ENCODE measurements around the gene OR1S2.

Gene OR1S2

GRCh38 chr11:58179648-58180047 is 24.3 kb downstream of the OR1S2 start:
- no peaks in the 10 kb centered on the region for H3K4me1 ChIP-seq (ENCODE audit: control insufficient read depth, insufficient read depth, low read length)
- no peak overlapping the region for H3K4me3 ChIP-seq (ENCODE audit: low read depth, low read length)
- no peaks in the 10 kb centered on the region for H3K27me3 ChIP-seq (ENCODE audit: control insufficient read depth, insufficient read depth, low read length)
- no peaks in the 10 kb centered on the region for H3K36me3 ChIP-seq (ENCODE audit: control insufficient read depth, insufficient read depth, low read length)
- no peak overlapping the region for H3K9ac ChIP-seq (ENCODE audit: low read depth, low read length)
- no peaks in the 10 kb centered on the region for H3K9me3 ChIP-seq (ENCODE audit: control insufficient read depth, insufficient read depth, low read length)

GRCh38 chr11:58178444-58178843 is 25.5 kb downstream of the OR1S2 start:
- H3K9ac ChIP-seq (ENCODE audit: low read depth, low read length): no peak overlapping the region
- no peak overlapping the region for H3K4me3 ChIP-seq (ENCODE audit: low read depth, low read length)
- no peaks in the 10 kb centered on the region for H3K9me3 ChIP-seq (ENCODE audit: control insufficient read depth, insufficient read depth, low read length)
- no peaks in the 10 kb centered on the region for H3K4me1 ChIP-seq (ENCODE audit: control insufficient read depth, insufficient read depth, low read length)
- no peaks in the 10 kb centered on the region for H3K27me3 ChIP-seq (ENCODE audit: control insufficient read depth, insufficient read depth, low read length)
- H3K36me3 ChIP-seq (ENCODE audit: control insufficient read depth, insufficient read depth, low read length): no peaks in the 10 kb centered on the region

- Histone ChIP-seq H3K9ac (ENCODE audit: low read depth, low read length) (no peak overlapping the region), H3K27me3 (ENCODE audit: control insufficient read depth, insufficient read depth, low read length) (no peaks in the 10 kb centered on the region), H3K36me3 (ENCODE audit: control insufficient read depth, insufficient read depth, low read length) (no peaks in the 10 kb centered on the region), H3K9me3 (ENCODE audit: control insufficient read depth, insufficient read depth, low read length) (no peaks in the 10 kb centered on the region), H3K4me1 (ENCODE audit: control insufficient read depth, insufficient read depth, low read length) (no peaks in the 10 kb centered on the region), H3K4me3 (ENCODE audit: low read depth, low read length) (no peak overlapping the region)
Observed at GRCh38 chr11:58177409-58178054, 26.4 kb downstream of the OR1S2 start.

DNA sequence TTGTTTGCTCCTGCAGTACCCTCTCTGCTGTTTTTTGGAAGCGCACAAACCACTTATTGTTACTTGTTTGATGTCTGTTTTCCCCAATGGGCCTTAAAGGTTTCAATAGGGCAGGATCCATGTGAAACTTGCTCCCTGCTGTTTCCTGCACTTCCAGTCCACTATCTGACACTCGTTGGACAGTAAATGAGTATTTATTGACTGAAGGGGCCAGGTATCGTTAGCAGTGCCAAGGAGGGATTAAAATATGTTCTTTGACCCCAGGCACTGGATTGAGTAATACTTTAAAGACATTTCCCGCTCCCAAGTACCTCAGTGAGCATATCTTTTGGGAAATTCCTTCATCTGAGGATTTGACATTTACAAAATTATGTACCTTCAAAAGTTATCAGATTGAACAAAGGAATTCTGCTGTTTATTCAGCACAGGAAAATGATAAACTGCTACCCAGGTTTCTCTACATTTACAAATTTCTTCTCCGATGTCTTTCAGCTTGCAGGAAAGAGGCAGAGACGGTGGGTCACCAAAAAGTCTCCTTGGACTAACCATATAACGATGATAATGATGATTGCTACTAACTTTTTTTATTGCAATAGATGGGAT is 38.3 kb downstream of the OR1S2 start:
- Histone ChIP-seq H3K36me3 (ENCODE audit: control insufficient read depth, insufficient read depth, low read length) (no peaks in the 10 kb centered on the region), H3K27me3 (ENCODE audit: control insufficient read depth, insufficient read depth, low read length) (no peaks in the 10 kb centered on the region)

GRCh38 chr11:58164990-58165389 is 39.0 kb downstream of the OR1S2 start:
- Histone ChIP-seq H3K4me3 (ENCODE audit: low read depth, low read length) (no peak overlapping the region), H3K9me3 (ENCODE audit: control insufficient read depth, insufficient read depth, low read length) (no peaks in the 10 kb centered on the region)

More for the DNA sequence above, 38.3 kb downstream of the OR1S2 start:
- H3K9ac ChIP-seq (ENCODE audit: low read depth, low read length): no peak overlapping the region
- no peaks in the 10 kb centered on the region for H3K9me3 ChIP-seq (ENCODE audit: control insufficient read depth, insufficient read depth, low read length)
- H3K4me1 ChIP-seq (ENCODE audit: control insufficient read depth, insufficient read depth, low read length): no peaks in the 10 kb centered on the region
- H3K4me3 ChIP-seq (ENCODE audit: low read depth, low read length): no peak overlapping the region

DNA sequence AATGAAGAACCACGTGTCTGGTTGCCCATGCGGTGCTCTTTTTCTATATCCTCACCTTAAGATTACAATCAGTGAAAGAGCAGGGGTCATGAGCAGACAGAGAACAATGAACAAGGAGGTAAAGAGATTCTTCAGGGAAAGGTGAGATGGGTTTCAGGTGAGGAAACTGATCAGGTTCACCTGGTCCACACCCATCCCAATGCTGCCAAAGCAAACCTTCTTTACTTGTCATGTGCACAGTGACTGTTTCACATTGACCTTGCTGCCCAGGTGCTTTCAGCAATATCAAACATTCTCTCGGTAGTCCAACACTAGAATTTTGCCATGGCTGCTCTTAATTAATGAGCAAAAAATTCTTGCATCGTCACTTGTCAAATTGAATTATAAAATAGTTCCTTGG is 39.6 kb downstream of the OR1S2 start:
- no peaks in the 10 kb centered on the region for H3K27me3 ChIP-seq (ENCODE audit: control insufficient read depth, insufficient read depth, low read length)
- no peak overlapping the region for H3K9ac ChIP-seq (ENCODE audit: low read depth, low read length)
- H3K9me3 ChIP-seq (ENCODE audit: control insufficient read depth, insufficient read depth, low read length): no peaks in the 10 kb centered on the region
- H3K4me1 ChIP-seq (ENCODE audit: control insufficient read depth, insufficient read depth, low read length): no peaks in the 10 kb centered on the region
- no peak overlapping the region for H3K4me3 ChIP-seq (ENCODE audit: low read depth, low read length)
- no peaks in the 10 kb centered on the region for H3K36me3 ChIP-seq (ENCODE audit: control insufficient read depth, insufficient read depth, low read length)

More at GRCh38 chr11:58164990-58165389, 39.0 kb downstream of the OR1S2 start:
- H3K36me3 ChIP-seq (ENCODE audit: control insufficient read depth, insufficient read depth, low read length): no peaks in the 10 kb centered on the region
- no peaks in the 10 kb centered on the region for H3K4me1 ChIP-seq (ENCODE audit: control insufficient read depth, insufficient read depth, low read length)
- H3K9ac ChIP-seq (ENCODE audit: low read depth, low read length): no peak overlapping the region
- H3K27me3 ChIP-seq (ENCODE audit: control insufficient read depth, insufficient read depth, low read length): no peaks in the 10 kb centered on the region
